ENCODE data around the gene USP49. TPM values are rescaled to one million over a fixed set of nuclear protein-coding genes. Genes with fewer than 3 reads are reported as not detected.

Gene USP49
- total and polyA plus RNA-seq, 2 of the 4 experiments (the other 2 are of a cell fraction): 1.4 to 2.1 TPM

DNA sequence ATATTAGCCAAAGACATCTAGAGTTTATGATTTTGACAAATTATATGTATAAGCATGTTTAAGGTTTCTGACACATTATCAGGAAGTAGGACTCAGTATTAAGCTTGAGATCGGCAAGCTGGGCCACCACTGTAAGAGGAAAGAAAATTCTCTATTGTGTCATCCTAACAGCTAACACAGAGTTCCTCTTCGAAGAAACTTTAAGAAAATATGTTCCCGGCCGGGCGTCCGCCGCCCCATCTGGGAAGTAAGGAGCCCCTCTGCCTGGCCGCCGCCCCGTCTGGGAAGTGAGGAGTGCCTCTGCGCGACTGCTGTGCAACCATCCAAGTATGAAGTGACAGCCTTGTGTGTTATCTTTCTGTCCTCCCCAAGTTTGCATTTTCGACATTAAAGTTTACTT lies 23.0 kb downstream of the USP49 start:
- in situ Hi-C loops (cut with MboI; ENCODE audit: low sequenced_read_pairs): no loop called here
- H4K5ac ChIP-seq (ENCODE audit: low read depth, low read length): no peak overlapping the region
- H3K4ac ChIP-seq (ENCODE audit: low read depth, low read length): no peak overlapping the region
- CTCF ChIA-PET: no interaction called here
- H4K91ac ChIP-seq (ENCODE audit: insufficient read depth, low read depth, low read length): no peak overlapping the region
- H3K9ac ChIP-seq (ENCODE audit: low read depth, low read length): no peak overlapping the region
- H3K27me3 ChIP-seq (ENCODE audit: control insufficient read depth, insufficient read depth, low read length): no peaks in the 10 kb centered on the region
- H2AK5ac ChIP-seq (ENCODE audit: low read depth, low read length): no peak overlapping the region
- H3K14ac ChIP-seq (replicated peaks; ENCODE audit: low read depth, low read length): no peak overlapping the region
- no peak overlapping the region for H3K27ac ChIP-seq (ENCODE audit: insufficient read depth, low read length)
- no peak overlapping the region for H2BK20ac ChIP-seq (ENCODE audit: low read depth, low read length)
- BruUV-seq (replicated peaks): no TSS peak
- H3K4me3 ChIP-seq (ENCODE audit: insufficient read depth, low read depth, low read length): no peak overlapping the region
- dilution Hi-C loops (cut with HindIII; ENCODE audit: low sequenced_read_pairs, unreplicated experiment): no loop called here
- intact Hi-C loops (cut with micrococcal nuclease): no loop called here
- no peaks in the 10 kb centered on the region for H3K9me3 ChIP-seq (ENCODE audit: control insufficient read depth, insufficient read depth, low read length)
- H2BK120ac ChIP-seq (ENCODE audit: low read depth, low read length): no peak overlapping the region
- no peak overlapping the region for H2AFZ ChIP-seq (replicated peaks; ENCODE audit: low read length, poor library complexity)
- H3K9me1 ChIP-seq (ENCODE audit: insufficient read depth, low read length): no peaks in the 10 kb centered on the region
- H3K23ac ChIP-seq (ENCODE audit: low read depth, low read length): no peak overlapping the region
- DNase-seq (no peak), ATAC-seq (ENCODE audit: low read depth) (no peak)
- no peak overlapping the region for H2BK5ac ChIP-seq (ENCODE audit: low read depth, low read length, poor library complexity, severe bottlenecking)
- H2AK9ac ChIP-seq (replicated peaks; ENCODE audit: low read depth, low read length, poor library complexity): no peak overlapping the region
- no peaks in the 10 kb centered on the region; a peak in 1 of 4 replicates for H3K79me1 ChIP-seq (ENCODE audit: low read depth in 1 of 2, low read length in 2 of 2)
- no peaks in the 10 kb centered on the region for H4K20me1 ChIP-seq (ENCODE audit: insufficient read depth, low read length)
- 90% methylated on average over 4 of the region's 13 CpGs; no CpG with 5 or more reads in 1 of the 2 experiments for WGBS, 2 experiments (ENCODE audit: extremely low coverage in 2 of 2, insufficient read length in 1 of 2)
- POLR2A ChIA-PET (ENCODE audit: unreplicated experiment): no interaction called here
- TF ChIP-seq CEBPB (IDR thresholded peaks at IDR 0.05; ENCODE audit: low read depth, low read length) (no peak), MXI1 (IDR thresholded peaks at IDR 0.05; ENCODE audit: borderline replicate concordance, low read depth, low read length) (no peak), CHD1 (IDR thresholded peaks at IDR 0.05; ENCODE audit: low read depth, low read length) (no peak), NFE2L2 (IDR thresholded peaks at IDR 0.05; ENCODE audit: low read depth, low read length) (no peak), BHLHE40 (IDR thresholded peaks at IDR 0.05; ENCODE audit: low read depth, low read length) (no peak), FOS (IDR thresholded peaks at IDR 0.05; ENCODE audit: low read depth, low read length) (no peak), RCOR1 (IDR thresholded peaks at IDR 0.05; ENCODE audit: insufficient replicate concordance, low read length) (no peak), POLR2A (IDR thresholded peaks at IDR 0.05; ENCODE audit: low read depth, low read length) (no peak), MAFK (IDR thresholded peaks at IDR 0.05; ENCODE audit: low read depth, low read length) (no peak), RAD21 (IDR thresholded peaks at IDR 0.05; ENCODE audit: low read length) (no peak), MAZ (IDR thresholded peaks at IDR 0.05; ENCODE audit: borderline replicate concordance, low read depth, low read length) (no peak), SMC3 (IDR thresholded peaks at IDR 0.05; ENCODE audit: low read depth, low read length) (no peak), RFX5 (IDR thresholded peaks at IDR 0.05; ENCODE audit: low read depth, low read length) (no peak)
- TF ChIP-seq, protein P1, sequence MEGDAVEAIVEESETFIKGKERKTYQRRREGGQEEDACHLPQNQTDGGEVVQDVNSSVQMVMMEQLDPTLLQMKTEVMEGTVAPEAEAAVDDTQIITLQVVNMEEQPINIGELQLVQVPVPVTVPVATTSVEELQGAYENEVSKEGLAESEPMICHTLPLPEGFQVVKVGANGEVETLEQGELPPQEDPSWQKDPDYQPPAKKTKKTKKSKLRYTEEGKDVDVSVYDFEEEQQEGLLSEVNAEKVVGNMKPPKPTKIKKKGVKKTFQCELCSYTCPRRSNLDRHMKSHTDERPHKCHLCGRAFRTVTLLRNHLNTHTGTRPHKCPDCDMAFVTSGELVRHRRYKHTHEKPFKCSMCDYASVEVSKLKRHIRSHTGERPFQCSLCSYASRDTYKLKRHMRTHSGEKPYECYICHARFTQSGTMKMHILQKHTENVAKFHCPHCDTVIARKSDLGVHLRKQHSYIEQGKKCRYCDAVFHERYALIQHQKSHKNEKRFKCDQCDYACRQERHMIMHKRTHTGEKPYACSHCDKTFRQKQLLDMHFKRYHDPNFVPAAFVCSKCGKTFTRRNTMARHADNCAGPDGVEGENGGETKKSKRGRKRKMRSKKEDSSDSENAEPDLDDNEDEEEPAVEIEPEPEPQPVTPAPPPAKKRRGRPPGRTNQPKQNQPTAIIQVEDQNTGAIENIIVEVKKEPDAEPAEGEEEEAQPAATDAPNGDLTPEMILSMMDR (conservative IDR thresholded peaks at IDR 0.05; ENCODE audit: low read depth, low read length): no peak
- TF ChIP-seq, protein P2, sequence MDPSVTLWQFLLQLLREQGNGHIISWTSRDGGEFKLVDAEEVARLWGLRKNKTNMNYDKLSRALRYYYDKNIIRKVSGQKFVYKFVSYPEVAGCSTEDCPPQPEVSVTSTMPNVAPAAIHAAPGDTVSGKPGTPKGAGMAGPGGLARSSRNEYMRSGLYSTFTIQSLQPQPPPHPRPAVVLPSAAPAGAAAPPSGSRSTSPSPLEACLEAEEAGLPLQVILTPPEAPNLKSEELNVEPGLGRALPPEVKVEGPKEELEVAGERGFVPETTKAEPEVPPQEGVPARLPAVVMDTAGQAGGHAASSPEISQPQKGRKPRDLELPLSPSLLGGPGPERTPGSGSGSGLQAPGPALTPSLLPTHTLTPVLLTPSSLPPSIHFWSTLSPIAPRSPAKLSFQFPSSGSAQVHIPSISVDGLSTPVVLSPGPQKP (IDR thresholded peaks at IDR 0.05; ENCODE audit: borderline replicate concordance, low read depth, low read length): no peak
- TF ChIP-seq, protein P3, sequence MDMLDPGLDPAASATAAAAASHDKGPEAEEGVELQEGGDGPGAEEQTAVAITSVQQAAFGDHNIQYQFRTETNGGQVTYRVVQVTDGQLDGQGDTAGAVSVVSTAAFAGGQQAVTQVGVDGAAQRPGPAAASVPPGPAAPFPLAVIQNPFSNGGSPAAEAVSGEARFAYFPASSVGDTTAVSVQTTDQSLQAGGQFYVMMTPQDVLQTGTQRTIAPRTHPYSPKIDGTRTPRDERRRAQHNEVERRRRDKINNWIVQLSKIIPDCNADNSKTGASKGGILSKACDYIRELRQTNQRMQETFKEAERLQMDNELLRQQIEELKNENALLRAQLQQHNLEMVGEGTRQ (IDR thresholded peaks at IDR 0.05; ENCODE audit: low read depth, low read length): no peak
- H2BK15ac ChIP-seq (ENCODE audit: low read depth, low read length): no peak overlapping the region
- H3K4me1 ChIP-seq (ENCODE audit: control insufficient read depth, insufficient read depth, low read length): no peaks in the 10 kb centered on the region
- H3K36me3 ChIP-seq (ENCODE audit: control insufficient read depth, insufficient read depth, low read length): peaks cover 1% of the 10 kb centered on the region; the same call in 1 of the 2 replicates
- H3K4me2 ChIP-seq (ENCODE audit: low read depth, low read length): no peak overlapping the region
- no peak overlapping the region for H3K18ac ChIP-seq (ENCODE audit: low read depth, low read length)
- no peak overlapping the region for H4K8ac ChIP-seq (ENCODE audit: low read depth in 2 of 2, low read length in 2 of 2)
- no peak overlapping the region for H3K56ac ChIP-seq (ENCODE audit: extremely low read depth, insufficient read depth, low read length)

All from IMR-90 (cell line).